Thymus (tissue), 11 donors: ENCODE measurements around the gene OMP. TPM values are rescaled to one million over a fixed set of nuclear protein-coding genes. Genes with fewer than 3 reads are reported as not detected.

Experiments
- DNase-seq, 9 donors: peaks; one replicate each; pipeline ENCODE4 v3.0.0-alpha.2; 2013; ENCODE audit warnings: low spot score in 9 of 9, low read depth in 6 of 9, missing footprints in 1 of 9
- H3K27ac ChIP-seq, 2 donors: one replicate each; pipeline ENCODE4 v1.5.1; 2013; ENCODE audit warnings: control low read depth in 1 of 2, low read depth in 1 of 2, low read length in 1 of 2, mild to moderate bottlenecking in 1 of 2, moderate library complexity in 1 of 2
- H3K27me3 ChIP-seq, 2 donors: one replicate each; pipeline ENCODE4 v1.5.1; 2013; ENCODE audit warnings: low read length in 1 of 2; ENCODE audit not compliant: control insufficient read depth in 2 of 2, insufficient read depth in 1 of 2
- H3K36me3 ChIP-seq, 2 donors: one replicate each; pipeline ENCODE4 v1.5.1; 2013; ENCODE audit warnings: low read length in 1 of 2, mild to moderate bottlenecking in 1 of 2, moderate library complexity in 1 of 2; ENCODE audit not compliant: control insufficient read depth in 2 of 2, insufficient read depth in 2 of 2
- H3K4me1 ChIP-seq, 2 donors: one replicate each; pipeline ENCODE4 v1.5.1; 2013; ENCODE audit warnings: low read length in 2 of 2; ENCODE audit not compliant: control insufficient read depth in 2 of 2, insufficient read depth in 2 of 2
- H3K4me3 ChIP-seq, 2 donors: one replicate each; pipeline ENCODE4 v1.5.1; 2013; ENCODE audit warnings: low read length in 2 of 2, control low read depth in 1 of 2, mild to moderate bottlenecking in 1 of 2
- H3K9me3 ChIP-seq, 2 donors: one replicate each; pipeline ENCODE4 v1.5.1; 2013; ENCODE audit warnings: low read length in 1 of 2, mild to moderate bottlenecking in 1 of 2; ENCODE audit not compliant: control insufficient read depth in 2 of 2, insufficient read depth in 1 of 2
- WGBS: extraction: QIAGEN DNeasy Blood & Tissue Kit; methylation state at CpG from one replicate; pipeline ENCODE4 v1.1.7; 2013; 5-methylcytosine and 5-hydroxymethylcytosine counted together
- polyA plus RNA-seq: library from polyadenylated mRNA; stranded (reverse); fragments of 200-250 nt; gene quantifications from one replicate; pipeline ENCODE4 v1.2.3, GENCODE V29; 2013
- total RNA-seq: library from RNA; stranded (reverse); fragments of 120-200 nt; gene quantifications from one replicate; pipeline ENCODE4 v1.2.4, GENCODE V29; 2013
- donor health status: healthy.

OMP gene
- total and polyA plus RNA-seq, 2 donors, result not detected

- H3K27me3 ChIP-seq, result peaks cover 4 to 43% of the 10 kb centered on the region in 2 donors
- no peak for DNase-seq
- no peak overlapping the region for H3K27ac ChIP-seq
- H3K9me3 ChIP-seq, result peaks cover 0 to 5% of the 10 kb centered on the region in 2 donors
- no peaks in the 10 kb centered on the region for H3K36me3 ChIP-seq
- H3K4me1 ChIP-seq, result peaks cover 2 to 5% of the 10 kb centered on the region in 2 donors
- H3K4me3 ChIP-seq, result no peak overlapping the region
- WGBS, result 35% methylated on average over 55 of the region's 55 CpGs
Measured at GRCh38 chr11:77138106-77138649, 35.5 kb downstream of the OMP start.

- no peak overlapping the region for H3K4me3 ChIP-seq
- no peaks in the 10 kb centered on the region for H3K36me3 ChIP-seq
- H3K27me3 ChIP-seq, result peaks cover 4 to 43% of the 10 kb centered on the region in 2 donors
- peaks cover 2 to 5% of the 10 kb centered on the region in 2 donors for H3K4me1 ChIP-seq
- DNase-seq, result no peak
- H3K9me3 ChIP-seq, result peaks cover 0 to 5% of the 10 kb centered on the region in 2 donors
- 97% methylated on average over 8 of the region's 8 CpGs for WGBS
- no peak overlapping the region for H3K27ac ChIP-seq
Measured at GRCh38 chr11:77139201-77139600, 36.6 kb downstream of the OMP start.

GRCh38 chr11:77140231-77140851 is 37.7 kb downstream of the OMP start:
- Histone ChIP-seq H3K4me1 (peaks cover 2 to 5% of the 10 kb centered on the region in 2 donors), H3K27ac (no peak overlapping the region), H3K4me3 (no peak overlapping the region), H3K36me3 (no peaks in the 10 kb centered on the region), H3K9me3 (peaks cover 0 to 5% of the 10 kb centered on the region in 2 donors), H3K27me3 (peaks cover 4 to 43% of the 10 kb centered on the region in 2 donors)
- WGBS, result 84% methylated on average over 8 of the region's 8 CpGs
- no peak for DNase-seq

- Histone ChIP-seq H3K36me3 (no peaks in the 10 kb centered on the region), H3K4me3 (no peak overlapping the region), H3K27ac (no peak overlapping the region), H3K4me1 (peaks cover 2 to 5% of the 10 kb centered on the region in 2 donors), H3K9me3 (peaks cover 0 to 5% of the 10 kb centered on the region in 2 donors), H3K27me3 (peaks cover 4 to 39% of the 10 kb centered on the region in 2 donors)
- 99% methylated on average over 4 of the region's 4 CpGs for WGBS
- DNase-seq, result no peak
Measured at GRCh38 chr11:77141034-77141433, 38.4 kb downstream of the OMP start.

GRCh38 chr11:77141475-77141874 is 38.8 kb downstream of the OMP start:
- no peaks in the 10 kb centered on the region for H3K36me3 ChIP-seq
- no peak overlapping the region for H3K4me3 ChIP-seq
- DNase-seq, result no peak
- H3K4me1 ChIP-seq, result peaks cover 2 to 5% of the 10 kb centered on the region in 2 donors
- peaks cover 0 to 5% of the 10 kb centered on the region in 2 donors for H3K9me3 ChIP-seq
- peaks cover 4 to 35% of the 10 kb centered on the region in 2 donors for H3K27me3 ChIP-seq
- H3K27ac ChIP-seq, result no peak overlapping the region
- WGBS, result 98% methylated on average over 4 of the region's 4 CpGs

GRCh38 chr11:77142091-77142975 is 39.7 kb downstream of the OMP start:
- H3K27ac ChIP-seq, result no peak overlapping the region
- WGBS, result 81% methylated on average over 11 of the region's 11 CpGs
- no peak overlapping the region for H3K4me3 ChIP-seq
- H3K4me1 ChIP-seq, result peaks cover 2 to 10% of the 10 kb centered on the region in 2 donors
- peak in 1 of 9 donors; percentile 33 for DNase-seq
- H3K36me3 ChIP-seq, result no peaks in the 10 kb centered on the region
- H3K9me3 ChIP-seq, result peaks cover 0 to 5% of the 10 kb centered on the region in 2 donors
- peaks cover 4 to 26% of the 10 kb centered on the region in 2 donors for H3K27me3 ChIP-seq

GRCh38 chr11:77143405-77144020 is 40.9 kb downstream of the OMP start:
- WGBS, result 97% methylated on average over 8 of the region's 8 CpGs
- Histone ChIP-seq H3K4me1 (peaks cover 11 to 20% of the 10 kb centered on the region in 2 donors), H3K27me3 (peaks cover 2 to 21% of the 10 kb centered on the region in 2 donors), H3K9me3 (peaks cover 0 to 3% of the 10 kb centered on the region in 2 donors), H3K4me3 (no peak overlapping the region), H3K36me3 (no peaks in the 10 kb centered on the region), H3K27ac (no peak overlapping the region)
- DNase-seq, result no peak

- no peak overlapping the region for H3K27ac ChIP-seq
- no peak for DNase-seq
- 98% methylated on average over 9 of the region's 9 CpGs for WGBS
Measured at GRCh38 chr11:77144196-77144856, 41.7 kb downstream of the OMP start.

More at GRCh38 chr11:77144196-77144856, 41.7 kb downstream of the OMP start:
- Histone ChIP-seq H3K4me1 (peaks cover 16 to 27% of the 10 kb centered on the region in 2 donors), H3K27me3 (peaks cover under 1 to 12% of the 10 kb centered on the region in 2 donors), H3K9me3 (no peaks in the 10 kb centered on the region), H3K4me3 (no peak overlapping the region), H3K36me3 (no peaks in the 10 kb centered on the region)
